IMR-90 (cell line): ENCODE measurements around the gene ANKRD55. TPM values are rescaled to one million over a fixed set of nuclear protein-coding genes. Genes with fewer than 3 reads are reported as not detected.

Experiments
- ATAC-seq: fragments of 200-7000 bp; cut with Tn5 transposase; 2 replicates; pipeline ENCODE4 v1.9.1; 2020; ENCODE audit warnings: low read depth, mild to moderate bottlenecking, moderate library complexity
- BruUV-seq: library from RNA; stranded (reverse); fragments of 400-500 nt; replicated peaks from 2 replicates; lab custom pipeline; 2021; lab: Mats Ljungman, UMichigan
- CTCF ChIA-PET: fragments of 300-600 bp; formaldehyde crosslinking; extraction: SDS; loops from one replicate; lab custom pipeline; 2021; ENCODE audit warnings: antibody characterized with exemption; lab: Yijun Ruan, JAX
- POLR2A ChIA-PET: fragments of 300-600 bp; sonication (Branson Sonifier 250); formaldehyde crosslinking; loops from one replicate; lab custom pipeline; 2022; ENCODE audit warnings: antibody characterized with exemption; ENCODE audit not compliant: unreplicated experiment; lab: Charles Lee
- DNase-seq: peaks from one replicate; pipeline ENCODE4 v3.0.0; 2013
- H2AFZ ChIP-seq: replicated peaks from 2 replicates; pipeline ENCODE3; 2013; ENCODE audit warnings: low read length, mild to moderate bottlenecking; ENCODE audit not compliant: poor library complexity
- H2AK5ac ChIP-seq: 2 replicates; pipeline ENCODE4 v1.6.1; 2013; ENCODE audit warnings: low read depth, low read length, inconsistent platforms
- H2AK9ac ChIP-seq: replicated peaks from 2 replicates; pipeline ENCODE3; 2013; ENCODE audit warnings: mild to moderate bottlenecking, low read depth, low read length, moderate library complexity; ENCODE audit not compliant: poor library complexity
- H2BK120ac ChIP-seq: 2 replicates; pipeline ENCODE4 v1.6.1; 2013; ENCODE audit warnings: low read depth, low read length, inconsistent platforms
- H2BK15ac ChIP-seq: 3 replicates; pipeline ENCODE4 v1.6.1; 2013; ENCODE audit warnings: low read depth, low read length, inconsistent platforms
- H2BK20ac ChIP-seq: 2 replicates; pipeline ENCODE4 v1.6.1; 2013; ENCODE audit warnings: low read depth, mild to moderate bottlenecking, inconsistent platforms, low read length, moderate library complexity
- H2BK5ac ChIP-seq: 2 replicates; pipeline ENCODE4 v1.6.1; 2013; ENCODE audit warnings: mild to moderate bottlenecking, low read depth, low read length, inconsistent platforms; ENCODE audit not compliant: poor library complexity, severe bottlenecking
- H3K14ac ChIP-seq: replicated peaks from 2 replicates; pipeline ENCODE4 v1.6.1; 2013; ENCODE audit warnings: low read depth, low read length, inconsistent platforms
- H3K18ac ChIP-seq: 2 replicates; pipeline ENCODE4 v1.6.1; 2013; ENCODE audit warnings: low read depth, low read length, control low read depth
- H3K23ac ChIP-seq: 2 replicates; pipeline ENCODE4 v1.6.1; 2013; ENCODE audit warnings: low read depth, low read length, inconsistent platforms
- H3K27ac ChIP-seq: 2 replicates; pipeline ENCODE4 v1.5.1; 2013; ENCODE audit warnings: mild to moderate bottlenecking, control low read depth, low read length; ENCODE audit not compliant: insufficient read depth
- H3K27me3 ChIP-seq: 2 replicates; pipeline ENCODE4 v1.6.1; 2013; ENCODE audit warnings: low read length; ENCODE audit not compliant: control insufficient read depth, insufficient read depth
- H3K36me3 ChIP-seq: 2 replicates; pipeline ENCODE4 v1.6.1; 2013; ENCODE audit warnings: low read length, mixed read lengths; ENCODE audit not compliant: control insufficient read depth, insufficient read depth
- H3K4ac ChIP-seq: 2 replicates; pipeline ENCODE4 v1.6.1; 2013; ENCODE audit warnings: low read depth, low read length, inconsistent platforms
- H3K4me1 ChIP-seq: 2 replicates; pipeline ENCODE4 v1.6.1; 2013; ENCODE audit warnings: low read length, mixed read lengths; ENCODE audit not compliant: control insufficient read depth, insufficient read depth
- H3K4me2 ChIP-seq: 2 replicates; pipeline ENCODE4 v1.6.1; 2013; ENCODE audit warnings: low read depth, mild to moderate bottlenecking, control low read depth, low read length, moderate library complexity
- H3K4me3 ChIP-seq: 2 replicates; pipeline ENCODE4 v1.5.1; 2013; ENCODE audit warnings: low read depth, mild to moderate bottlenecking, control low read depth, low read length, moderate library complexity; ENCODE audit not compliant: insufficient read depth
- H3K56ac ChIP-seq: 2 replicates; pipeline ENCODE4 v1.6.1; 2013; ENCODE audit warnings: low read length, inconsistent platforms; ENCODE audit not compliant: insufficient read depth; ENCODE audit errors: extremely low read depth
- H3K79me1 ChIP-seq, 2 experiments: 2 replicates each; pipeline ENCODE4 v1.6.1; 2013; ENCODE audit warnings: low read length in 2 of 2, inconsistent platforms in 1 of 2, low read depth in 1 of 2
- H3K9ac ChIP-seq: 2 replicates; pipeline ENCODE4 v1.6.1; 2013; ENCODE audit warnings: low read depth, low read length, control low read depth
- H3K9me1 ChIP-seq: 2 replicates; pipeline ENCODE4 v1.6.1; 2013; ENCODE audit warnings: low read length, inconsistent platforms; ENCODE audit not compliant: insufficient read depth
- H3K9me3 ChIP-seq: 2 replicates; pipeline ENCODE4 v1.6.1; 2013; ENCODE audit warnings: low read length; ENCODE audit not compliant: control insufficient read depth, insufficient read depth
- H4K20me1 ChIP-seq: 2 replicates; pipeline ENCODE4 v1.6.1; 2013; ENCODE audit warnings: low read length, inconsistent platforms; ENCODE audit not compliant: insufficient read depth
- H4K5ac ChIP-seq: 2 replicates; pipeline ENCODE4 v1.6.1; 2013; ENCODE audit warnings: mild to moderate bottlenecking, low read depth, low read length, control low read depth
- H4K8ac ChIP-seq, 2 experiments: 2 replicates each; pipeline ENCODE4 v1.6.1; 2013; ENCODE audit warnings: low read depth in 2 of 2, low read length in 2 of 2, control low read depth in 1 of 2, inconsistent platforms in 1 of 2
- H4K91ac ChIP-seq: 2 replicates; pipeline ENCODE4 v1.6.1; 2013; ENCODE audit warnings: low read depth, low read length, inconsistent platforms; ENCODE audit not compliant: insufficient read depth
- BHLHE40 ChIP-seq: fragments of 150-350 bp; IDR thresholded peaks from 2 replicates; pipeline ENCODE4 v1.6.1; 2016; ENCODE audit warnings: mild to moderate bottlenecking, low read depth, low read length
- CEBPB ChIP-seq: IDR thresholded peaks from 2 replicates; pipeline ENCODE4 v1.6.1; 2012; ENCODE audit warnings: low read depth, low read length, improper control_type of control experiment
- CTCF ChIP-seq: conservative IDR thresholded peaks from 2 replicates; pipeline ENCODE4 v1.5.1; 2012; ENCODE audit warnings: mild to moderate bottlenecking, low read depth, low read length, improper control_type of control experiment
- ELK1 ChIP-seq: fragments of 150-350 bp; IDR thresholded peaks from 2 replicates; pipeline ENCODE4 v1.6.1; 2016; ENCODE audit warnings: low read depth, mild to moderate bottlenecking, low read length, moderate library complexity, borderline replicate concordance
- FOS ChIP-seq: fragments of 150-350 bp; IDR thresholded peaks from 2 replicates; pipeline ENCODE4 v1.6.1; 2016; ENCODE audit warnings: low read depth, low read length
- MAFK ChIP-seq: IDR thresholded peaks from 2 replicates; pipeline ENCODE4 v1.6.1; 2012; ENCODE audit warnings: low read depth, low read length, improper control_type of control experiment
- MAZ ChIP-seq: IDR thresholded peaks from 2 replicates; pipeline ENCODE4 v1.6.1; 2012; ENCODE audit warnings: low read depth, mild to moderate bottlenecking, low read length, improper control_type of control experiment, moderate library complexity, borderline replicate concordance
- MXI1 ChIP-seq: IDR thresholded peaks from 2 replicates; pipeline ENCODE4 v1.6.1; 2012; ENCODE audit warnings: low read depth, mild to moderate bottlenecking, low read length, moderate library complexity, borderline replicate concordance
- NFE2L2 ChIP-seq: fragments of 150-350 bp; IDR thresholded peaks from 2 replicates; pipeline ENCODE4 v1.6.1; 2016; ENCODE audit warnings: low read depth, mild to moderate bottlenecking, low read length
- POLR2A ChIP-seq: IDR thresholded peaks from 2 replicates; pipeline ENCODE4 v1.6.1; 2012; ENCODE audit warnings: mild to moderate bottlenecking, low read depth, low read length
- RAD21 ChIP-seq: IDR thresholded peaks from 2 replicates; pipeline ENCODE4 v1.6.1; 2012; ENCODE audit warnings: low read length, improper control_type of control experiment
- RCOR1 ChIP-seq: IDR thresholded peaks from 2 replicates; pipeline ENCODE4 v1.6.1; 2012; ENCODE audit warnings: mild to moderate bottlenecking, low read length, improper control_type of control experiment; ENCODE audit not compliant: insufficient replicate concordance
- RFX5 ChIP-seq: IDR thresholded peaks from 2 replicates; pipeline ENCODE4 v1.8.0; 2012; ENCODE audit warnings: low read depth, mild to moderate bottlenecking, low read length, moderate library complexity
- SMC3 ChIP-seq: fragments of 150-350 bp; IDR thresholded peaks from 2 replicates; pipeline ENCODE4 v1.6.1; 2016; ENCODE audit warnings: low read depth, mild to moderate bottlenecking, antibody characterized with exemption, low read length, moderate library complexity
- USF2 ChIP-seq: fragments of 150-350 bp; IDR thresholded peaks from 2 replicates; pipeline ENCODE4 v1.6.1; 2017; ENCODE audit warnings: mild to moderate bottlenecking, antibody characterized with exemption, low read length, low read depth
- WGBS, 2 experiments: methylation state at CpG; one replicate each; pipeline versions ENCODE4 v1.1.5 to v1.1.7; 2013; ENCODE audit warnings: missing lambda C conversion rate in 2 of 2; ENCODE audit not compliant: insufficient read length in 1 of 2; ENCODE audit errors: extremely low coverage in 2 of 2; 5-methylcytosine and 5-hydroxymethylcytosine counted together
- dilution Hi-C: fragments of 300-500 bp; cut with HindIII; formaldehyde crosslinking; loops from one replicate; pipeline ENCODE4 v1.14.3; 2018; ENCODE audit warnings: low sequenced_read_pairs; ENCODE audit not compliant: unreplicated experiment
- in situ Hi-C: fragments of 300-500 bp; cut with MboI; formaldehyde crosslinking; loops from 3 replicates; pipeline ENCODE4 v1.14.3; 2019; ENCODE audit warnings: low sequenced_read_pairs, inconsistent platforms, mixed read lengths
- intact Hi-C: fragments of 100-400 bp; cut with micrococcal nuclease; formaldehyde crosslinking; loops from 2 replicates; pipeline ENCODE4 v1.10.0; 2022
- polyA plus RNA-seq, 3 experiments: library from polyadenylated mRNA; depleted of rRNA; stranded (reverse); fragments of >200 nt; gene quantifications; 2 replicates each; pipeline ENCODE4 v1.2.3, GENCODE V29; 2012; ENCODE audit warnings: low replicate concordance in 1 of 3
- total RNA-seq: library from RNA; depleted of rRNA; stranded (reverse); fragments of >200 nt; gene quantifications from 2 replicates; pipeline ENCODE4 v1.2.3, GENCODE V29; 2012

ANKRD55 gene
- total and polyA plus RNA-seq, 2 of the 4 experiments (the other 2 are of a cell fraction), result not detected

GRCh38 chr5:56094579-56095361 is 138.4 kb downstream of the ANKRD55 start:
- H2BK5ac ChIP-seq, result no peak overlapping the region
- in situ Hi-C loops (no loop called here), dilution Hi-C loops (no loop called here), intact Hi-C loops (no loop called here)
- no peak overlapping the region for H3K9ac ChIP-seq
- H3K23ac ChIP-seq, result no peak overlapping the region
- no peak overlapping the region for H3K14ac ChIP-seq
- H3K9me1 ChIP-seq, result peaks cover 4% of the 10 kb centered on the region; the same call in 1 of the 2 replicates
- ATAC-seq (no peak), DNase-seq (no peak)
- peak overlapping the region; percentile 39 for H3K4ac ChIP-seq
- no peaks in the 10 kb centered on the region for H4K20me1 ChIP-seq
- no peak overlapping the region for H3K4me2 ChIP-seq
- peak overlapping the region; percentile 9; the same call in 1 of the 2 replicates for H2AK5ac ChIP-seq
- H3K56ac ChIP-seq, result no peak overlapping the region
- 0 out of 4 replicates have a peak overlapping the region, but pooled peaks of 1 of the 2 experiments have one; percentile 5 for H4K8ac ChIP-seq
- ChIA-PET CTCF (no interaction called here), POLR2A (no interaction called here)
- no peak overlapping the region for H2AK9ac ChIP-seq
- H3K27me3 ChIP-seq, result no peaks in the 10 kb centered on the region
- no peaks in the 10 kb centered on the region for H3K9me3 ChIP-seq
- H2BK20ac ChIP-seq, result no peak overlapping the region; the same call in 1 of the 2 replicates
- H2BK120ac ChIP-seq, result no peak overlapping the region; the same call in 1 of the 2 replicates
- peaks cover 4% of the 10 kb centered on the region; the same call in 1 of the 2 replicates for H3K4me1 ChIP-seq
- no peak overlapping the region for H3K18ac ChIP-seq
- H3K79me1 ChIP-seq, result no peaks in the 10 kb centered on the region
- no peak overlapping the region for H4K91ac ChIP-seq
- no peak overlapping the region for H4K5ac ChIP-seq
- H3K27ac ChIP-seq, result no peak overlapping the region
- H2BK15ac ChIP-seq, result peak overlapping the region; percentile 52; the same call in 2 of the 3 replicates
- H2AFZ ChIP-seq, result no peak overlapping the region
- WGBS, 2 experiments, result no CpG with 5 or more reads among the region's 10 CpGs
- BruUV-seq, result no TSS peak
- H3K36me3 ChIP-seq, result no peaks in the 10 kb centered on the region
- no peak overlapping the region for H3K4me3 ChIP-seq
- TF ChIP-seq CTCF (no peak), MXI1 (no peak), POLR2A (no peak), ELK1 (no peak), MAFK (no peak), FOS (no peak), RFX5 (no peak), RCOR1 (no peak), USF2 (no peak), BHLHE40 (no peak), CEBPB (no peak), SMC3 (no peak), RAD21 (no peak), NFE2L2 (no peak), MAZ (no peak)
